HepG2 (cell line): ENCODE measurements around the gene LAMB4.

Source experiments
- DPF2 ChIP-seq: sonication (generic); formaldehyde crosslinking; IDR thresholded peaks from 2 replicates; pipeline ENCODE4 v1.4.0; 2020; ENCODE audit warnings: mild to moderate bottlenecking, low read depth, missing genetic modification reagents, borderline replicate concordance
- MAZ ChIP-seq, 2 experiments: sonication (generic) in 1 of 2; formaldehyde crosslinking in 1 of 2; IDR thresholded peaks; 2 replicates each; pipeline versions ENCODE4 v1.5.0 to v1.6.1; 2012 to 2020; ENCODE audit warnings: low read depth in 2 of 2, mild to moderate bottlenecking in 2 of 2, borderline replicate concordance in 1 of 2, improper control_type of control experiment in 1 of 2, low read length in 1 of 2, missing genetic modification reagents in 1 of 2, moderate library complexity in 1 of 2
- YY1 ChIP-seq: IDR thresholded peaks from 2 replicates; pipeline ENCODE4 v1.6.1; 2011; ENCODE audit warnings: low read length, low read depth, moderate library complexity, mild to moderate bottlenecking; ENCODE audit not compliant: insufficient read depth, insufficient replicate concordance

GRCh38 chr7:107982042-107982840 lies 147.9 kb downstream of the LAMB4 start:
- TF ChIP-seq DPF2: no peak
- no peak for TF ChIP-seq YY1
- no peak for TF ChIP-seq MAZ (IDR thresholded peaks at IDR 0.05; ENCODE audit: borderline replicate concordance, low read depth, low read length)
- no peak for TF ChIP-seq MAZ (CRISPR knock-in tag; IDR thresholded peaks at IDR 0.05; ENCODE audit: low read depth)
